ENCODE data around the gene MAP3K14.

MAP3K14 gene

GRCh38 chr17:45228763-45229539 lies 87.9 kb downstream of the MAP3K14 start:
- peak overlapping the region; percentile 34 for H3K9ac ChIP-seq (ENCODE audit: low read length)
- no peaks in the 10 kb centered on the region for H3K9me3 ChIP-seq (ENCODE audit: control insufficient read depth, low read length)
- H3K4me1 ChIP-seq (ENCODE audit: control insufficient read depth, insufficient read depth, low read length), result peaks cover 39% of the 10 kb centered on the region
- no peak overlapping the region for H3K4me3 ChIP-seq (ENCODE audit: low read length)
- peaks cover 10% of the 10 kb centered on the region for H3K27me3 ChIP-seq (ENCODE audit: control insufficient read depth, insufficient read depth, low read length)
- no peaks in the 10 kb centered on the region for H3K36me3 ChIP-seq (ENCODE audit: control insufficient read depth, insufficient read depth, low read length)

- Histone ChIP-seq H3K36me3 (ENCODE audit: control insufficient read depth, insufficient read depth, low read length) (no peaks in the 10 kb centered on the region), H3K9me3 (ENCODE audit: control insufficient read depth, low read length) (no peaks in the 10 kb centered on the region), H3K27me3 (ENCODE audit: control insufficient read depth, insufficient read depth, low read length) (peaks cover 14% of the 10 kb centered on the region), H3K4me1 (ENCODE audit: control insufficient read depth, insufficient read depth, low read length) (peaks cover 39% of the 10 kb centered on the region), H3K4me3 (ENCODE audit: low read length) (no peak overlapping the region), H3K9ac (ENCODE audit: low read length) (peak overlapping the region; percentile 34)
These were observed 88.7 kb downstream of the MAP3K14 start for GRCh38 chr17:45227926-45228762.

- Histone ChIP-seq H3K4me1 (ENCODE audit: control insufficient read depth, insufficient read depth, low read length) (peaks cover 39% of the 10 kb centered on the region), H3K9me3 (ENCODE audit: control insufficient read depth, low read length) (no peaks in the 10 kb centered on the region), H3K9ac (ENCODE audit: low read length) (peak overlapping the region; percentile 41), H3K27me3 (ENCODE audit: control insufficient read depth, insufficient read depth, low read length) (peaks cover 23% of the 10 kb centered on the region), H3K36me3 (ENCODE audit: control insufficient read depth, insufficient read depth, low read length) (no peaks in the 10 kb centered on the region), H3K4me3 (ENCODE audit: low read length) (no peak overlapping the region)
These were observed 89.5 kb downstream of the MAP3K14 start for GRCh38 chr17:45227101-45227925.

- Histone ChIP-seq H3K4me1 (ENCODE audit: control insufficient read depth, insufficient read depth, low read length) (peaks cover 39% of the 10 kb centered on the region), H3K9ac (ENCODE audit: low read length) (peak overlapping the region; percentile 7), H3K4me3 (ENCODE audit: low read length) (no peak overlapping the region), H3K9me3 (ENCODE audit: control insufficient read depth, low read length) (no peaks in the 10 kb centered on the region), H3K27me3 (ENCODE audit: control insufficient read depth, insufficient read depth, low read length) (peaks cover 27% of the 10 kb centered on the region), H3K36me3 (ENCODE audit: control insufficient read depth, insufficient read depth, low read length) (no peaks in the 10 kb centered on the region)
These were observed 90.2 kb downstream of the MAP3K14 start for GRCh38 chr17:45226576-45226975.

- H3K9ac ChIP-seq (ENCODE audit: low read length), result peak overlapping the region; percentile 13
- H3K27me3 ChIP-seq (ENCODE audit: control insufficient read depth, insufficient read depth, low read length), result peaks cover 26% of the 10 kb centered on the region
- peaks cover 37% of the 10 kb centered on the region for H3K4me1 ChIP-seq (ENCODE audit: control insufficient read depth, insufficient read depth, low read length)
- H3K36me3 ChIP-seq (ENCODE audit: control insufficient read depth, insufficient read depth, low read length), result no peaks in the 10 kb centered on the region
- no peaks in the 10 kb centered on the region for H3K9me3 ChIP-seq (ENCODE audit: control insufficient read depth, low read length)
- H3K4me3 ChIP-seq (ENCODE audit: low read length), result no peak overlapping the region
These were observed 90.8 kb downstream of the MAP3K14 start for GRCh38 chr17:45225964-45226530.

- Histone ChIP-seq H3K4me3 (ENCODE audit: low read length) (no peak overlapping the region), H3K4me1 (ENCODE audit: control insufficient read depth, insufficient read depth, low read length) (peaks cover 31% of the 10 kb centered on the region), H3K27me3 (ENCODE audit: control insufficient read depth, insufficient read depth, low read length) (peaks cover 32% of the 10 kb centered on the region), H3K9ac (ENCODE audit: low read length) (peak overlapping the region; percentile 13), H3K36me3 (ENCODE audit: control insufficient read depth, insufficient read depth, low read length) (no peaks in the 10 kb centered on the region), H3K9me3 (ENCODE audit: control insufficient read depth, low read length) (no peaks in the 10 kb centered on the region)
These were observed 91.6 kb downstream of the MAP3K14 start for GRCh38 chr17:45225051-45225700.

GRCh38 chr17:45224671-45225050 lies 92.2 kb downstream of the MAP3K14 start:
- Histone ChIP-seq H3K9me3 (ENCODE audit: control insufficient read depth, low read length) (no peaks in the 10 kb centered on the region), H3K9ac (ENCODE audit: low read length) (no peak overlapping the region), H3K36me3 (ENCODE audit: control insufficient read depth, insufficient read depth, low read length) (no peaks in the 10 kb centered on the region), H3K4me3 (ENCODE audit: low read length) (no peak overlapping the region), H3K4me1 (ENCODE audit: control insufficient read depth, insufficient read depth, low read length) (peaks cover 29% of the 10 kb centered on the region), H3K27me3 (ENCODE audit: control insufficient read depth, insufficient read depth, low read length) (peaks cover 32% of the 10 kb centered on the region)

GRCh38 chr17:45223539-45224528 lies 93.0 kb downstream of the MAP3K14 start:
- peak overlapping the region; percentile 15 for H3K9ac ChIP-seq (ENCODE audit: low read length)
- peaks cover 32% of the 10 kb centered on the region for H3K27me3 ChIP-seq (ENCODE audit: control insufficient read depth, insufficient read depth, low read length)
- no peak overlapping the region for H3K4me3 ChIP-seq (ENCODE audit: low read length)
- no peaks in the 10 kb centered on the region for H3K36me3 ChIP-seq (ENCODE audit: control insufficient read depth, insufficient read depth, low read length)
- peaks cover 24% of the 10 kb centered on the region for H3K4me1 ChIP-seq (ENCODE audit: control insufficient read depth, insufficient read depth, low read length)
- H3K9me3 ChIP-seq (ENCODE audit: control insufficient read depth, low read length), result no peaks in the 10 kb centered on the region

- Histone ChIP-seq H3K4me1 (ENCODE audit: control insufficient read depth, insufficient read depth, low read length) (peaks cover 19% of the 10 kb centered on the region), H3K9ac (ENCODE audit: low read length) (peak overlapping the region; percentile 28), H3K36me3 (ENCODE audit: control insufficient read depth, insufficient read depth, low read length) (no peaks in the 10 kb centered on the region), H3K27me3 (ENCODE audit: control insufficient read depth, insufficient read depth, low read length) (peaks cover 32% of the 10 kb centered on the region), H3K4me3 (ENCODE audit: low read length) (no peak overlapping the region), H3K9me3 (ENCODE audit: control insufficient read depth, low read length) (no peaks in the 10 kb centered on the region)
These were observed 93.8 kb downstream of the MAP3K14 start for GRCh38 chr17:45222996-45223538.

GRCh38 chr17:45222289-45222995 lies 94.4 kb downstream of the MAP3K14 start:
- Histone ChIP-seq H3K4me3 (ENCODE audit: low read length) (no peak overlapping the region), H3K27me3 (ENCODE audit: control insufficient read depth, insufficient read depth, low read length) (peaks cover 32% of the 10 kb centered on the region), H3K4me1 (ENCODE audit: control insufficient read depth, insufficient read depth, low read length) (peaks cover 17% of the 10 kb centered on the region), H3K36me3 (ENCODE audit: control insufficient read depth, insufficient read depth, low read length) (no peaks in the 10 kb centered on the region), H3K9me3 (ENCODE audit: control insufficient read depth, low read length) (no peaks in the 10 kb centered on the region), H3K9ac (ENCODE audit: low read length) (peak overlapping the region; percentile 50)

Measured in mucosa of stomach (tissue), 1 donor.